ENCODE measurements around the gene AKR1C3. TPM values are rescaled to one million over a fixed set of nuclear protein-coding genes. Genes with fewer than 3 reads are reported as not detected.
A peak's percentile ranks its signal among the peaks of the same experiment; 100 is the strongest.

AKR1C3 gene
- total and polyA plus RNA-seq, 2 experiments from 2014 or later: 53.5 to 54.6 TPM

DNA sequence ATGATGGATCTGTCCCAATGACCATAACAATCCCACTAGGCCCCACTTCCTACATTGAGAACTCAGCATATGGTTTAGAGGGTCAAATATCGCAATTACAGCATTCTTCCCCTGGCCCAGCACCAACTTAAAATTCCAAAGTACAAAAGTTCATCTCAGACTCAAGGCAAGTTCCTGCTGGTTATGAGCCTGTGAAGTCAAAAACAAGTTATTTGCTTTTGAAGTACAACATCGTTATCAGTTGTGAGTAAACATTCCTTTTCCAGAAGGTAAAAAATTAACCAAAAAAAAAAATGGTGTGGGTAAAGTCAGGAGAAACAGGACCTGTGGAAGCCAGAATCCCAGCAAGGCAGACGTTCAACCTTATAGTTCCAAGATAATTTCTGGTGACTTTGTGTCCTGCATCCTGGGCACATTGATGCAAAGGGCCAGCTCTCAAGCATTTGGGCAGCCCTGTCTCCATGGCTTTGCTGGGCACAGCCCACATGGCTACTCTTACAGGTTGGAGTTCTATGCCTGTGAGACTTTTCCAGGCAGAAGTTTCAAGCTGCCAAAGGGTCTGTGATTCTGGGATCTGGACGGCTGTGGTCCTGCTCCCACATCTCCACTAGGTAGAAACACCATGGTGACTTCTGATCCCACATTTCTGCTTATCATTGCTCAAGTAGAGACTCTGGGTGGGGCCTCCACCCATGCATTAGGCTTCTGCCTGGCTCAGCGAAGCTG, 53.2 kb downstream of the AKR1C3 start:
- Histone ChIP-seq H2AFZ (no peak overlapping the region), H3K9me2 (replicated peaks; ENCODE audit: insufficient read depth) (no peaks in the 10 kb centered on the region), H3K27ac (peak overlapping the region; percentile 87), H3K4me3 (no peak overlapping the region), H3K4me2 (peak overlapping the region; percentile 33), H3K4me1 (ENCODE audit: insufficient read depth) (peaks cover 25% of the 10 kb centered on the region), H3K9me3 (ENCODE audit: low read depth) (no peaks in the 10 kb centered on the region), H3K27me3 (no peaks in the 10 kb centered on the region), H3K79me2 (no peaks in the 10 kb centered on the region), H3K36me3 (replicated peaks; ENCODE audit: insufficient read depth, low read depth) (no peaks in the 10 kb centered on the region), H4K20me1 (ENCODE audit: insufficient read depth, poor library complexity, severe bottlenecking) (no peaks in the 10 kb centered on the region)
- DNase-seq (ENCODE audit: low spot score): peak; percentile 44
- TF ChIP-seq EZH2 (IDR thresholded peaks at IDR 0.05; ENCODE audit: borderline replicate concordance) (no peak), EZH2phosphoT487 (IDR thresholded peaks at IDR 0.05; ENCODE audit: low read depth, severe bottlenecking, unreplicated experiment) (no peak)
- TF ChIP-seq, protein P1, sequence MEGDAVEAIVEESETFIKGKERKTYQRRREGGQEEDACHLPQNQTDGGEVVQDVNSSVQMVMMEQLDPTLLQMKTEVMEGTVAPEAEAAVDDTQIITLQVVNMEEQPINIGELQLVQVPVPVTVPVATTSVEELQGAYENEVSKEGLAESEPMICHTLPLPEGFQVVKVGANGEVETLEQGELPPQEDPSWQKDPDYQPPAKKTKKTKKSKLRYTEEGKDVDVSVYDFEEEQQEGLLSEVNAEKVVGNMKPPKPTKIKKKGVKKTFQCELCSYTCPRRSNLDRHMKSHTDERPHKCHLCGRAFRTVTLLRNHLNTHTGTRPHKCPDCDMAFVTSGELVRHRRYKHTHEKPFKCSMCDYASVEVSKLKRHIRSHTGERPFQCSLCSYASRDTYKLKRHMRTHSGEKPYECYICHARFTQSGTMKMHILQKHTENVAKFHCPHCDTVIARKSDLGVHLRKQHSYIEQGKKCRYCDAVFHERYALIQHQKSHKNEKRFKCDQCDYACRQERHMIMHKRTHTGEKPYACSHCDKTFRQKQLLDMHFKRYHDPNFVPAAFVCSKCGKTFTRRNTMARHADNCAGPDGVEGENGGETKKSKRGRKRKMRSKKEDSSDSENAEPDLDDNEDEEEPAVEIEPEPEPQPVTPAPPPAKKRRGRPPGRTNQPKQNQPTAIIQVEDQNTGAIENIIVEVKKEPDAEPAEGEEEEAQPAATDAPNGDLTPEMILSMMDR (IDR thresholded peaks at IDR 0.05; ENCODE audit: poor library complexity): no peak
- WGBS (ENCODE audit: low lambda C conversion rate, missing lambda C conversion rate): 52% methylated on average over 5 of the region's 5 CpGs

DNA sequence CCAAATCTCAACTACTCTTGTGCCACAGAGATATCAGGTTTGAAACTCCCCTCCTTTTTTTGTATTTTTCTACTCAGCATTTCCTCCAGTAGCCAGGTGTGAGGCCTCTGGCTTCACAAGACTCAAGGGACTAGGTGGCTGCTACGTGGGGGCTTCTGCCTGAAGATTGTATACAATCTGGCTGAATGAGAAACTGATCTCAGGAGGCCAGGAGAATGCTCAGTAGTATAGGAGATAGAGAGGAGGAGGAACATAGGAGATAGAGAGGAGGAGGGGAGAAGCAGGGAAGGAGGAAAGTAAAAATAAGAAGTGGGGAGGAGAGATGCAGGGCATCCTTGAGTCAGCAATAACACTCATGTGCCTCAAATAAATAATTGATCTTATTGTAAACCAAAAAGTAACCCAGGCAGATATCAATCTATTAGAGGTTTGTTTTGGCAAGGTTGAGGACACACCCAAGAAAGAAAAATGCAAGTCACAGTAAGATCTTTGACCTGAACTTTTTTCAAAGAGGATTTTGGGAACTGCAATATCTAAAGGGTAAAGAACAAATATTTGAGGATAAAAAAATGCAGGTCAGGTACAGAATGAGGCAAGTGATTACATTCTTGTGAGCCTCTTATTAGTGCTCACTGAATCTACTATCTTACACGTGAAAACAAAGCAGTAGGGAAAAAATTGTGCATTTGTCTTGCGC, 53.9 kb downstream of the AKR1C3 start:
- H3K27me3 ChIP-seq: no peaks in the 10 kb centered on the region
- DNase-seq (ENCODE audit: low spot score): no peak
- H3K36me3 ChIP-seq (replicated peaks; ENCODE audit: insufficient read depth, low read depth): no peaks in the 10 kb centered on the region
- no peaks in the 10 kb centered on the region for H4K20me1 ChIP-seq (ENCODE audit: insufficient read depth, poor library complexity, severe bottlenecking)
- no peak for TF ChIP-seq EZH2 (IDR thresholded peaks at IDR 0.05; ENCODE audit: borderline replicate concordance)
- TF ChIP-seq EZH2phosphoT487 (IDR thresholded peaks at IDR 0.05; ENCODE audit: low read depth, severe bottlenecking, unreplicated experiment): no peak
- TF ChIP-seq, protein P1 (IDR thresholded peaks at IDR 0.05; ENCODE audit: poor library complexity): no peak
- peak overlapping the region; percentile 33 for H3K4me2 ChIP-seq
- no peak overlapping the region for H3K4me3 ChIP-seq
- H3K9me2 ChIP-seq (replicated peaks; ENCODE audit: insufficient read depth): no peaks in the 10 kb centered on the region
- no peaks in the 10 kb centered on the region for H3K9me3 ChIP-seq (ENCODE audit: low read depth)
- no peaks in the 10 kb centered on the region for H3K79me2 ChIP-seq
- H3K4me1 ChIP-seq (ENCODE audit: insufficient read depth): peaks cover 23% of the 10 kb centered on the region
- H2AFZ ChIP-seq: no peak overlapping the region
- WGBS (ENCODE audit: low lambda C conversion rate, missing lambda C conversion rate): 47% methylated on average over 3 of the region's 3 CpGs
- peak overlapping the region; percentile 87 for H3K27ac ChIP-seq

DNA sequence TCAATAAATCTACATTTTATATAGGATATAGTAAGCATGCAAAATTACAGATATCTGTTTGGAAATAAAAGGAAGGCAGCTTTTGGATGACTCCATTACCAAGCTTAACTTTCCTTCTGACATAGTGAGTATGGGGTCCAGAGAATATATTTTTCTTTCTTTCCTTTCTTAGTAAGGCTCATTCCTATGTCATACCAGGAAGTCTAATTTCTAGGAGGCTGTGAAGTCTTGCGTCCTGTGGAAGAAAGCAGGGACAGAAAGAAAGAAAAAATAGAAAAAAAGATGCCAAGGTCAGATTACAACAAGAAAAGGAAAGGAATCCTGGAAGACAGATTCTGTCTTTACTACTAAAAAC, 54.4 kb downstream of the AKR1C3 start:
- Histone ChIP-seq H3K79me2 (no peaks in the 10 kb centered on the region), H3K27me3 (no peaks in the 10 kb centered on the region), H3K4me1 (ENCODE audit: insufficient read depth) (peaks cover 23% of the 10 kb centered on the region), H3K9me3 (ENCODE audit: low read depth) (no peaks in the 10 kb centered on the region), H3K4me2 (peak overlapping the region; percentile 30), H3K9me2 (replicated peaks; ENCODE audit: insufficient read depth) (no peaks in the 10 kb centered on the region), H2AFZ (no peak overlapping the region), H4K20me1 (ENCODE audit: insufficient read depth, poor library complexity, severe bottlenecking) (no peaks in the 10 kb centered on the region), H3K27ac (peak overlapping the region; percentile 87), H3K36me3 (replicated peaks; ENCODE audit: insufficient read depth, low read depth) (no peaks in the 10 kb centered on the region), H3K4me3 (no peak overlapping the region)
- WGBS (ENCODE audit: low lambda C conversion rate, missing lambda C conversion rate): 79% methylated on average over 1 of the region's 1 CpG
- no peak for DNase-seq (ENCODE audit: low spot score)
- TF ChIP-seq EZH2phosphoT487 (IDR thresholded peaks at IDR 0.05; ENCODE audit: low read depth, severe bottlenecking, unreplicated experiment): no peak
- no peak for TF ChIP-seq EZH2 (IDR thresholded peaks at IDR 0.05; ENCODE audit: borderline replicate concordance)
- TF ChIP-seq, protein P1 (IDR thresholded peaks at IDR 0.05; ENCODE audit: poor library complexity): no peak

All from hepatocyte (in vitro differentiated cells).